ENCODE results near the gene SMCO4.
"Not testable (repeated sequence)": the region's sequence is repeated elsewhere in the genome, so short reads cannot be mapped to it uniquely, and the experiment has no call there.

SMCO4 gene

GRCh38 chr11:93559681-93560080, 16.5 kb upstream of the SMCO4 start:
- no peak for DNase-seq

GRCh38 chr11:93552874-93553273, 9.7 kb upstream of the SMCO4 start:
- no peak for DNase-seq

- no peak for DNase-seq
These were observed 6.8 kb upstream of the SMCO4 start for GRCh38 chr11:93549976-93550375.

GRCh38 chr11:93548679-93549319, 5.6 kb upstream of the SMCO4 start:
- no peak for DNase-seq

- no peak for DNase-seq
These were observed 4.6 kb upstream of the SMCO4 start for GRCh38 chr11:93547773-93548172.

GRCh38 chr11:93547028-93547427, 3.8 kb upstream of the SMCO4 start:
- no peak for DNase-seq

- no peak for DNase-seq
These were observed 2.4 kb upstream of the SMCO4 start for GRCh38 chr11:93545566-93545965.

GRCh38 chr11:93542811-93543229, 371 bp downstream of the SMCO4 start:
- no peak for DNase-seq

GRCh38 chr11:93541884-93542810, 1.0 kb downstream of the SMCO4 start:
- DNase-seq, result peak; percentile 44

GRCh38 chr11:93540896-93541553, 2.2 kb downstream of the SMCO4 start:
- DNase-seq, result no peak

- no peak for DNase-seq
These were observed 2.9 kb downstream of the SMCO4 start for GRCh38 chr11:93540337-93540736.

GRCh38 chr11:93537767-93538261, 5.4 kb downstream of the SMCO4 start:
- no peak for DNase-seq

- DNase-seq, result no peak
These were observed 6.1 kb downstream of the SMCO4 start for GRCh38 chr11:93537049-93537448.

GRCh38 chr11:93536101-93536861, 6.9 kb downstream of the SMCO4 start:
- no peak for DNase-seq

- not testable (repeated sequence) for DNase-seq
These were observed 7.6 kb downstream of the SMCO4 start for GRCh38 chr11:93535578-93535977.

- no peak for DNase-seq
These were observed 10.4 kb downstream of the SMCO4 start for GRCh38 chr11:93532806-93533205.

GRCh38 chr11:93532281-93532789, 10.9 kb downstream of the SMCO4 start:
- no peak for DNase-seq

GRCh38 chr11:93530468-93530826, 12.7 kb downstream of the SMCO4 start:
- no peak for DNase-seq

GRCh38 chr11:93529707-93530467, 13.3 kb downstream of the SMCO4 start:
- DNase-seq, result no peak

- no peak for DNase-seq
These were observed 14.2 kb downstream of the SMCO4 start for GRCh38 chr11:93528757-93529645.

- DNase-seq, result no peak
These were observed 14.9 kb downstream of the SMCO4 start for GRCh38 chr11:93528252-93528651.

Data from CD4-positive, alpha-beta T cell treated with Interleukin-12 subunit alpha and Interleukin-12 subunit beta, for 1 hour (primary cell).